H1 (cell line): ENCODE measurements around the gene NEURL1B. TPM values are rescaled to one million over a fixed set of nuclear protein-coding genes. Genes with fewer than 3 reads are reported as not detected.

ENCODE experiments used
- CTCF ChIA-PET: fragments of 300-600 bp; sonication (Branson Sonifier 250); formaldehyde crosslinking; loops from one replicate; lab custom pipeline; 2021; ENCODE audit not compliant: partially characterized antibody; lab: Charles Lee
- POLR2A ChIA-PET: fragments of 300-600 bp; sonication (Branson Sonifier 250); formaldehyde crosslinking; loops from one replicate; lab custom pipeline; 2021; ENCODE audit warnings: inconsistent platforms; ENCODE audit not compliant: partially characterized antibody; lab: Charles Lee
- DNase-seq, 2 experiments: peaks; one replicate each; pipeline versions ENCODE4 v3.0.0 to v3.0.0-alpha.2; 2010 to 2022; ENCODE audit warnings: low spot score in 2 of 2, low read depth in 1 of 2, mixed read lengths in 1 of 2
- FAIRE-seq: peaks from 2 replicates; lab custom pipeline; 2011; peaks lifted over from hg19 to GRCh38; lab: Jason Lieb, UNC
- H2AFZ ChIP-seq: 2 replicates; pipeline ENCODE4 v1.8.1; 2012; ENCODE audit warnings: low read length, inconsistent platforms
- H2AK5ac ChIP-seq: 2 replicates; pipeline ENCODE4 v1.6.1; 2013; ENCODE audit warnings: low read depth, low read length
- H2BK120ac ChIP-seq: replicated peaks from 2 replicates; pipeline ENCODE3; 2013; ENCODE audit warnings: low read depth, low read length, inconsistent platforms
- H2BK12ac ChIP-seq: 2 replicates; pipeline ENCODE4 v1.6.1; 2013; ENCODE audit warnings: low read depth, low read length
- H2BK15ac ChIP-seq: 2 replicates; pipeline ENCODE4 v1.6.1; 2013; ENCODE audit warnings: low read length
- H2BK20ac ChIP-seq: 2 replicates; pipeline ENCODE4 v1.6.1; 2013; ENCODE audit warnings: low read length
- H2BK5ac ChIP-seq: 2 replicates; pipeline ENCODE4 v1.6.1; 2013; ENCODE audit warnings: low read depth, low read length
- H3K14ac ChIP-seq: 2 replicates; pipeline ENCODE4 v1.6.1; 2013; ENCODE audit warnings: inconsistent platforms; ENCODE audit not compliant: insufficient read length
- H3K18ac ChIP-seq: 2 replicates; pipeline ENCODE4 v1.6.1; 2013; ENCODE audit warnings: low read length; ENCODE audit errors: extremely low read depth
- H3K23ac ChIP-seq: 2 replicates; pipeline ENCODE4 v1.6.1; 2013; ENCODE audit warnings: inconsistent platforms; ENCODE audit not compliant: insufficient read length
- H3K23me2 ChIP-seq: 2 replicates; pipeline ENCODE4 v1.6.1; 2013; ENCODE audit warnings: low read depth, low read length
- H3K27ac ChIP-seq: 2 replicates; pipeline ENCODE4 v1.6.1; 2011; ENCODE audit warnings: low read depth, low read length, inconsistent platforms
- H3K27me3 ChIP-seq, 4 experiments: replicated peaks in 1 of 4; 1 replicate in 1 of 4; 2 replicates in 3 of 4; pipeline versions ENCODE4 v1.6.1 to v1.8.1; 2011 to 2013; ENCODE audit warnings: low read length in 3 of 4, mild to moderate bottlenecking in 3 of 4, inconsistent platforms in 2 of 4, mixed read lengths in 2 of 4, moderate library complexity in 1 of 4; ENCODE audit not compliant: control insufficient read depth in 3 of 4, insufficient read depth in 3 of 4; ENCODE audit errors: extremely low read depth in 1 of 4
- H3K36me3 ChIP-seq, 4 experiments: 2 replicates each; pipeline versions ENCODE4 v1.6.1 to v1.8.1; 2011 to 2013; ENCODE audit warnings: mild to moderate bottlenecking in 4 of 4, low read length in 3 of 4, moderate library complexity in 2 of 4, control low read depth in 1 of 4, inconsistent platforms in 1 of 4; ENCODE audit not compliant: insufficient read depth in 4 of 4, control insufficient read depth in 2 of 4
- H3K4ac ChIP-seq: replicated peaks from 2 replicates; pipeline ENCODE3; 2013; ENCODE audit warnings: low read length, low read depth, mixed read lengths, inconsistent platforms; ENCODE audit not compliant: insufficient read length
- H3K4me1 ChIP-seq, 4 experiments: replicated peaks in 1 of 4; 1 replicate in 1 of 4; 2 replicates in 3 of 4; pipeline versions ENCODE4 v1.6.1 to v1.8.1; 2011 to 2013; ENCODE audit warnings: low read length in 3 of 4, inconsistent platforms in 2 of 4, mixed read lengths in 1 of 4; ENCODE audit not compliant: insufficient read depth in 4 of 4, control insufficient read depth in 3 of 4
- H3K4me2 ChIP-seq, 2 experiments: 2 replicates each; pipeline versions ENCODE4 v1.6.1 to v1.8.1; 2011 to 2013; ENCODE audit warnings: low read depth in 2 of 2, low read length in 2 of 2, control low read depth in 1 of 2, inconsistent platforms in 1 of 2, mild to moderate bottlenecking in 1 of 2; ENCODE audit not compliant: insufficient read depth in 1 of 2
- H3K4me3 ChIP-seq, 4 experiments: fragments of 200-600, 300-600 bp in 1 of 4; sonication (generic), shearing (Covaris generic), sonication (Bioruptor Twin) in 1 of 4; 2 replicates each; pipeline versions ENCODE4 v1.5.1 to v1.8.1; 2011 to 2016; ENCODE audit warnings: low read length in 4 of 4, low read depth in 3 of 4, control low read depth in 2 of 4, inconsistent platforms in 2 of 4, mild to moderate bottlenecking in 2 of 4, mixed read lengths in 1 of 4, moderate library complexity in 1 of 4; ENCODE audit not compliant: insufficient read depth in 2 of 4; ENCODE audit errors: extremely low read depth in 1 of 4
- H3K56ac ChIP-seq: replicated peaks from 2 replicates; pipeline ENCODE3; 2013; ENCODE audit warnings: low read depth, mild to moderate bottlenecking, mixed read lengths, low read length, inconsistent platforms; ENCODE audit not compliant: insufficient read length
- H3K79me1 ChIP-seq: 2 replicates; pipeline ENCODE4 v1.6.1; 2013; ENCODE audit warnings: low read depth, low read length, control low read depth
- H3K79me2 ChIP-seq, 2 experiments: 2 replicates each; pipeline versions ENCODE4 v1.6.1 to v1.8.1; 2012 to 2013; ENCODE audit warnings: low read length in 2 of 2, mild to moderate bottlenecking in 2 of 2, inconsistent platforms in 1 of 2; ENCODE audit not compliant: insufficient read depth in 2 of 2, control insufficient read depth in 1 of 2
- H3K9ac ChIP-seq, 4 experiments: replicated peaks in 1 of 4; 1 replicate in 1 of 4; 2 replicates in 3 of 4; pipeline versions ENCODE4 v1.6.1 to v1.8.1; 2011 to 2013; ENCODE audit warnings: low read depth in 3 of 4, low read length in 3 of 4, control low read depth in 2 of 4, mild to moderate bottlenecking in 2 of 4, moderate library complexity in 2 of 4, inconsistent platforms in 1 of 4; ENCODE audit errors: extremely low read depth in 1 of 4
- H3K9me3 ChIP-seq, 2 experiments: 2 replicates each; pipeline versions ENCODE4 v1.6.1 to v1.8.1; 2012 to 2013; ENCODE audit warnings: mild to moderate bottlenecking in 2 of 2, moderate library complexity in 2 of 2, control low read depth in 1 of 2, inconsistent platforms in 1 of 2, low read depth in 1 of 2, low read length in 1 of 2, mixed read lengths in 1 of 2; ENCODE audit not compliant: insufficient read depth in 2 of 2
- H4K20me1 ChIP-seq, 2 experiments: replicated peaks in 1 of 2; 2 replicates each; pipeline versions ENCODE3 to v1.8.1; 2011 to 2013; ENCODE audit warnings: inconsistent platforms in 2 of 2, low read length in 2 of 2, mild to moderate bottlenecking in 1 of 2; ENCODE audit not compliant: insufficient read depth in 2 of 2, control insufficient read depth in 1 of 2
- H4K5ac ChIP-seq: 2 replicates; pipeline ENCODE4 v1.6.1; 2013; ENCODE audit warnings: low read length, low read depth, mixed read lengths, inconsistent platforms; ENCODE audit not compliant: insufficient read length
- H4K8ac ChIP-seq: 2 replicates; pipeline ENCODE4 v1.8.0; 2013; ENCODE audit warnings: mild to moderate bottlenecking, moderate library complexity, low read length, inconsistent platforms; ENCODE audit not compliant: insufficient read depth; ENCODE audit errors: extremely low read depth
- H4K91ac ChIP-seq: replicated peaks from 2 replicates; pipeline ENCODE3; 2013; ENCODE audit warnings: low read length, mixed read lengths, inconsistent platforms; ENCODE audit not compliant: insufficient read length
- CTCF ChIP-seq, 3 experiments: IDR thresholded peaks; 1 replicate in 2 of 3; 2 replicates in 1 of 3; pipeline versions ENCODE4 v1.5.1 to v1.6.1; 2011; ENCODE audit warnings: low read length in 3 of 3, mild to moderate bottlenecking in 3 of 3, inconsistent platforms in 2 of 3, low read depth in 1 of 3, moderate library complexity in 1 of 3; ENCODE audit not compliant: insufficient read depth in 1 of 3; ENCODE audit errors: control extremely low read depth in 1 of 3
- FOSL1 ChIP-seq: IDR thresholded peaks from 2 replicates; pipeline ENCODE4 v1.6.1; 2011; ENCODE audit warnings: mild to moderate bottlenecking, low read depth, low read length, moderate library complexity; ENCODE audit not compliant: insufficient read depth
- HDAC2 ChIP-seq, 2 experiments: fragments of 300-600 bp in 1 of 2; sonication (generic) in 1 of 2; IDR thresholded peaks; 2 replicates each; pipeline ENCODE4 v1.6.1; 2011 to 2012; ENCODE audit warnings: low read depth in 2 of 2, low read length in 2 of 2, mild to moderate bottlenecking in 2 of 2, moderate library complexity in 2 of 2, borderline replicate concordance in 1 of 2, inconsistent platforms in 1 of 2
- HDAC6 ChIP-seq: IDR thresholded peaks from one replicate; pipeline ENCODE4 v1.7.1; 2012; ENCODE audit warnings: low read depth, mild to moderate bottlenecking, inconsistent platforms, low read length, moderate library complexity
- KDM5A ChIP-seq: fragments of 200-600 bp; IDR thresholded peaks from 2 replicates; pipeline ENCODE4 v1.7.1; 2012; ENCODE audit warnings: mild to moderate bottlenecking, low read length, inconsistent platforms, mixed read lengths
- NRF1 ChIP-seq: IDR thresholded peaks from 2 replicates; pipeline ENCODE4 v1.6.1; 2011; ENCODE audit warnings: mild to moderate bottlenecking, low read depth, low read length, improper control_type of control experiment
- WGBS, 2 experiments: shearing (Covaris generic) in 1 of 2; methylation state at CpG; one replicate each; pipeline versions ENCODE4 v1.1.6 to v1.1.7; 2013 to 2015; ENCODE audit warnings: low lambda C conversion rate in 2 of 2, mixed read lengths in 2 of 2, inconsistent platforms in 1 of 2, low coverage in 1 of 2, missing lambda C conversion rate in 1 of 2; ENCODE audit not compliant: insufficient replicate concordance in 2 of 2, insufficient coverage in 1 of 2, insufficient read length in 1 of 2; ENCODE audit errors: extremely low coverage in 1 of 2, missing lambda C conversion rate in 1 of 2; 5-methylcytosine and 5-hydroxymethylcytosine counted together
- polyA plus RNA-seq, 7 experiments: library from polyadenylated mRNA; depleted of rRNA in 3 of 7; stranded (reverse) in 5 of 7; unstranded in 2 of 7; fragments of >200 nt in 5 of 7; fragments of 200-250 nt in 2 of 7; gene quantifications; 1 replicate in 5 of 7; 2 replicates in 1 of 7; 4 replicates in 1 of 7; pipeline versions ENCODE4 v1.2.1 to v1.2.3, GENCODE V29; 2011 to 2013; ENCODE audit warnings: missing spikeins in 2 of 7, mixed read lengths in 2 of 7
- total RNA-seq: library from RNA; stranded (reverse); fragmentation: NEBNext Ultra II Directional; extraction: Animal tissue kit (Norgen Biotek cat#: 25700); gene quantifications from 2 replicates; pipeline ENCODE4 v1.2.1, GENCODE V29; 2021

Gene NEURL1B
- total and polyA plus RNA-seq, 2 of the 8 experiments (the other 6 are each of a cell fraction or from before 2014, with no cell fraction given) = 3.3 to 6.1 TPM

- Histone ChIP-seq H3K9me3 (no peaks in the 10 kb centered on the region), H3K4me3 (no peak overlapping the region), H2AFZ (no peak overlapping the region), H4K8ac (no peak overlapping the region), H2BK5ac (no peak overlapping the region), H3K14ac (no peak overlapping the region), H4K91ac (no peak overlapping the region), H2BK120ac (no peak overlapping the region), H2BK20ac (no peak overlapping the region), H3K36me3 (no peaks in the 10 kb centered on the region), H3K56ac (no peak overlapping the region), H2BK12ac (no peak overlapping the region), H2BK15ac (no peak overlapping the region), H4K5ac (no peak overlapping the region), H3K27ac (no peak overlapping the region), H3K23ac (no peak overlapping the region), H3K27me3 (peaks cover 0 to 2% (median 0%) of the 10 kb centered on the region in 4 experiments; a peak in 3 of 7 replicates), H3K18ac (no peak overlapping the region), H3K9ac (no peak overlapping the region), H3K4ac (no peak overlapping the region), H3K4me1 (peaks cover 3 to 10% (median 9%) of the 10 kb centered on the region in 4 experiments; a peak in 6 of 7 replicates), H3K79me1 (no peaks in the 10 kb centered on the region), H2AK5ac (no peak overlapping the region), H3K4me2 (no peak overlapping the region), H3K23me2 (peaks cover 2% of the 10 kb centered on the region; the same call in 1 of the 2 replicates), H4K20me1 (no peaks in the 10 kb centered on the region), H3K79me2 (no peaks in the 10 kb centered on the region)
- CTCF ChIA-PET = interaction anchor here (1.0 to 11.9 kb wide), 8 partner anchors 13 to 226 kb away, joined by 3 to 176 read pairs (median 3); no protein-coding TSS in a partner anchor
- WGBS, 2 experiments = 78% methylated on average over 4 of the region's 6 CpGs; no CpG with 5 or more reads in 1 of the 2 experiments
- FAIRE-seq = no peak
- POLR2A ChIA-PET = no interaction called here
- TF ChIP-seq FOSL1 = no peak
- TF ChIP-seq HDAC2 (IDR thresholded peaks at IDR 0.05; ENCODE audit: borderline replicate concordance in 1 of 2, low read depth in 2 of 2, low read length in 2 of 2) = no peak
- TF ChIP-seq NRF1 = no peak
- no peak for TF ChIP-seq CTCF (IDR thresholded peaks at IDR 0.05; ENCODE audit: control extremely low read depth in 1 of 3, insufficient read depth in 1 of 3, low read depth in 1 of 3, low read length in 3 of 3)
- no peak for TF ChIP-seq KDM5A
- no peak for TF ChIP-seq HDAC6
- no peak for DNase-seq
Measured at GRCh38 chr5:172692451-172692850, 51.4 kb downstream of the NEURL1B start.
